H7 (cell line): ENCODE data around the gene GARIN5B. TPM values are rescaled to one million over a fixed set of nuclear protein-coding genes. Genes with fewer than 3 reads are reported as not detected.
A peak's percentile ranks its signal among the peaks of the same experiment; 100 is the strongest.

Experiments used
- DNase-seq: peaks from one replicate; pipeline ENCODE4 v3.0.0; 2012
- H3K27me3 ChIP-seq: 2 replicates; pipeline ENCODE4 v1.6.0; 2011; ENCODE audit warnings: mild to moderate bottlenecking, low read length; ENCODE audit not compliant: control insufficient read depth, insufficient read depth
- H3K36me3 ChIP-seq: replicated peaks from 2 replicates; pipeline ENCODE4 v1.5.1; 2011; ENCODE audit warnings: low read length; ENCODE audit not compliant: control insufficient read depth, insufficient read depth
- H3K4me3 ChIP-seq: 2 replicates; pipeline ENCODE4 v1.5.1; 2011; ENCODE audit warnings: low read depth, mild to moderate bottlenecking, control low read depth, low read length, moderate library complexity; ENCODE audit not compliant: insufficient read depth
- total RNA-seq: library from RNA; depleted of rRNA; stranded (reverse); fragments of >200 nt; shearing (Covaris generic); gene quantifications from 2 replicates; pipeline ENCODE4 v1.2.3, GENCODE V29; 2014

The GARIN5B gene
- total RNA-seq, 1 experiment from 2014 or later, result not detected

DNA sequence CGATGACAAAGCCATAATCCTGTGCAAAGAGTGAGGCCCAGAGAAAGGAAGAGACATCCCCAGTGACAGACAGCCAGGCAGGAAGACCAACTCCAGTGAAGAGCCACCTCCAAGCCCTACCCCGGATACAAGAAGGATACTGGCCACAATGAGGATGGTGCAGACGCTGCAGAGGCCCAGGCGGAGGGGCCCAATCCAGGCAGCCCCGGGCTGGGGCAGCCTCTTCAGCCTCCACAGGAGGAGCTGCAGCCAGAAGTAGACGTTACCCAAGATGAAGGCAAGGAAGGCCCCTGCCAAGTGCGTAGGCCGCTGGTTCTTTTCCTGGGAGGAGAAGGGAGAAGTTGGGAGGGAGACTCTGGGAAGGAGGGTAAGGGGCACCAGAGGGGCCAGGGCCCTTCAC, 46.4 kb downstream of the GARIN5B start:
- peak; percentile 65 for DNase-seq
- Histone ChIP-seq H3K36me3 (no peaks in the 10 kb centered on the region), H3K27me3 (no peaks in the 10 kb centered on the region), H3K4me3 (no peak overlapping the region)

- no peaks in the 10 kb centered on the region for H3K27me3 ChIP-seq
- no peak overlapping the region for H3K4me3 ChIP-seq
- H3K36me3 ChIP-seq, result no peaks in the 10 kb centered on the region
- DNase-seq, result no peak
These were observed 47.0 kb downstream of the GARIN5B start for GRCh38 chr19:55315956-55316525.

DNA sequence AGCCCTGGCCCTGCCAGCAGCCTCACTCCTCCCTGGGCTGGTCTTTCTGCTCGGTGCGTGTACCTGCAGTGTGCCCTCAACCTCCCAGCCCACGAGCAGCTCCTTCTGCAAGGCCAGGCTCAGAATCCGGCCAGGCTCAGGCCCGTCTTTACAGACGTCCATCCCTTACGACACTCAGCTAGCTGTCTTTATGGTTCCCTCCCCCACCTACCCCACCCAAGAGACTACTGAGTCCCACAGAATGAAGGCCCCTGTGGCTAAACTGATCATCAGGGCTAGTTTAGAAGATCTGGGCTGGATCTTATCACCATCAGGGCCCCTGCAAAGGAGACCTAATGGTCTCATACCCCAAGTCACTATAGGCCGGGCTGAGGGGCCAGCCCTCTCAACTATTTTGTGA, 48.7 kb downstream of the GARIN5B start:
- Histone ChIP-seq H3K27me3 (no peaks in the 10 kb centered on the region), H3K36me3 (peaks cover 3% of the 10 kb centered on the region; the same call in 1 of the 2 replicates), H3K4me3 (no peak overlapping the region)
- peak; percentile 35 for DNase-seq

GRCh38 chr19:55312621-55313512, 50.2 kb downstream of the GARIN5B start:
- DNase-seq, result peak; percentile 64
- Histone ChIP-seq H3K27me3 (no peaks in the 10 kb centered on the region), H3K36me3 (peaks cover 13% of the 10 kb centered on the region), H3K4me3 (no peak overlapping the region)

DNA sequence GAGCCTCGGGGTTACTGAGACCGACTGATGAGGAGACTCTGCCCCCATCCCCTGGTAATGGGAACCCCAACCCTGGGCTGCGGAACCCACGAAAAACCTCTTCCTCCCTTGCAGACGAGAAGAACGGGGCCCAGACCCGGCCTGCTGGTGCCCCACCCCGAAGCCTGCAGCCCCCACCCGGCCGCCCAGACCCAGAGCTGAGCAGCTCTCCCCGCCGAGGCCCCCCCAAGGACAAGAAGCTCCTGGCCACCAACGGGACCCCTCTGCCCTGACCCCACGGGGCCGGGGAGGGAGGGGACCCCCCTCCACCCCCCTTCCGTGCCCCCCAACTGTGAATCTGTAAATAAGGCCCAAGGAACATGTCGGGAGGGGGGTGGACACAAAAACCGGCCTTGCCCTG, 51.3 kb downstream of the GARIN5B start:
- DNase-seq, result peak; percentile 53
- peaks cover 14% of the 10 kb centered on the region for H3K36me3 ChIP-seq
- H3K4me3 ChIP-seq, result no peak overlapping the region
- H3K27me3 ChIP-seq, result no peaks in the 10 kb centered on the region

DNA sequence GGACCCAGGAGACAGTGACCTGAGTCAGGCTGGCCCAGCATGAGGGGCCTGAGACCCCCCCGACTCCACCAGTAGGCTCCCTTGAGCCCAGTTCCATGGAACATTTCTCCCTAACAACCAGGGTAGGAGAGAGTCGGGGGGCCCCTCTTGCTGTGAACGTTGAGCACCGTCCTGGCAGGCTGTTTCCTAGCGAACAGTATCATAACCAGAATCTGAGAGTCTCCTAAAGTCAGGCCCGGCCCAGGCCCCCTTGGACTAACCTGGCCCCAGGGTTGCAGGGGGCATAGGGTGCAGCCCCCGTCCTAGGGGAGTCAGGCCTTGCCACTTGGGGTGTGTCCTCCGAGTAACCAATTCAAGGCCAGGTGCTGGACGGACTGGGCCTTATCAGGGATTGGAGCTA, 51.7 kb downstream of the GARIN5B start:
- DNase-seq, result no peak
- no peak overlapping the region for H3K4me3 ChIP-seq
- H3K27me3 ChIP-seq, result no peaks in the 10 kb centered on the region
- H3K36me3 ChIP-seq, result peaks cover 16% of the 10 kb centered on the region

- Histone ChIP-seq H3K4me3 (no peak overlapping the region), H3K36me3 (peaks cover 22% of the 10 kb centered on the region)
- DNase-seq, result peak; percentile 24
These were observed 52.6 kb downstream of the GARIN5B start for GRCh38 chr19:55310498-55310897.

DNA sequence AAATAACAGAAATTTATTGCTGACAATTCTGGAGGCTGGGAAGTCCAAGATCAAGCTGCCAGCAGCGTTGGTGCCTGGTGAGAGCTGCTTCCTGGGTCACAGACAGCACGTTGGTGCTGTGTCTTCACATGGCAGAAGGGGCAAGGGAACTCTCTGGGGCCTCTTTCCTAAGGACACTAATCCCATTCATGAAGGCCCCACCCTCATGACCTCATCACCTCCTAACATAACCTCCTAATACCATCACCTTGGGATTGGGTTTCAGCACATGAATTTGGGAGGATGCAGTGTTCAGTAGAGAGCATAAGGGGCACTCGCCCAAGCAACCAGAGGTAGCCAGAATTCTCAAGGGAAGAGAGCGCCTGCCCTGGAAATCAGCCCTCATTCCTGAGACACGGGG, 53.6 kb downstream of the GARIN5B start:
- DNase-seq, result no peak
- H3K36me3 ChIP-seq, result peaks cover 22% of the 10 kb centered on the region
- H3K4me3 ChIP-seq, result no peak overlapping the region
- no peaks in the 10 kb centered on the region for H3K27me3 ChIP-seq

More at GRCh38 chr19:55310498-55310897, 52.6 kb downstream of the GARIN5B start:
- no peaks in the 10 kb centered on the region for H3K27me3 ChIP-seq

DNA sequence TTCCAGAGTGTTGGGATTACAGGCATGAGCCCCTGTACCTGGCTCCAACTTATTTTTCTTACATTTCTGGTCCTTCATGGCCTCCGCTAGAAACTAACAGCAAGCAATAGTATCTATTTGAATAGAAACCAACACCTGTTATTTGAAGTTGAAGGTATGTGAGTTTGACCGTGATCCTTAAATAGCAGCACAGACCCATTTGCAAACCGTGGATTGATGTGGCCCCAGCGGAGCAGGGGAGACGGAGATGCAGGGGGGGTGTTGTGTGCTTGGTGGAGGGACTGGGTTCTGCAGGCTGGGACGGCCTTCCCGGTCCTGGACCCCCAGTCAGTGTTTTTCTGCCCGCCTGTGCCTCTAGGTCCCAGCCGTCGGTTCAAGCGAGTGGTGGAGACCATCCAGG, 54.8 kb downstream of the GARIN5B start:
- Histone ChIP-seq H3K4me3 (no peak overlapping the region), H3K36me3 (peaks cover 25% of the 10 kb centered on the region), H3K27me3 (no peaks in the 10 kb centered on the region)
- peak; percentile 29 for DNase-seq

GRCh38 chr19:55306712-55307111, 56.3 kb downstream of the GARIN5B start:
- Histone ChIP-seq H3K27me3 (no peaks in the 10 kb centered on the region), H3K4me3 (no peak overlapping the region), H3K36me3 (peaks cover 32% of the 10 kb centered on the region)
- no peak for DNase-seq

DNA sequence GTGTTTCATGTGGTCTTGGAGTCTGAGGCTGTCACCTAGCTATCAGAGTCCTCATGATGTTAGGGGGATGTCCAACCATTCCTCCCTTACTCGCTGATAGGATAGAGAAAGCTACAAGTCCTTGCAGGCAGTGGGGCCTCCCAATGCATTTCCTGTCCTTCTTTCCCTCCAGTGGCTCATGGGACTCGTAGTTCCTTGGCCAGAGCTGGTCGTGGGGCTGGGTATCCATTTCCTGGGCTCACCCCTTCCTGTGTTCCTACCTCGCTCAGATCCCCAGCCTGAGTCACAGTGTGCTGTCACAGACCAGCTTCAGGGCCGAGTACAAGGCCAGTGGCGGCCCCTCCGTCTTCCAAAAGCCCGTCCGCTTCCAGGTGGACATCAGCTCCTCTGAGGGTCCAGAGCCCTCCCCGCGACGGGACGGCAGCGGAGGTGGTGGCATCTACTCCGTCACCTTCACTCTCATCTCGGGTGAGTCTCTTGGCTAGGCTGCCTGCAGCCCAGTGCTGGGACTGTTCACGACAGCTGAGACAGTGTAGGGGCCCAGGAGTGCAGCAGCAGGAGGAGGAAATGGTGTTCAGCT, 57.0 kb downstream of the GARIN5B start:
- no peak overlapping the region for H3K4me3 ChIP-seq
- H3K36me3 ChIP-seq, result peaks cover 32% of the 10 kb centered on the region
- peak; percentile 59 for DNase-seq
- H3K27me3 ChIP-seq, result no peaks in the 10 kb centered on the region

GRCh38 chr19:55305491-55305890, 57.6 kb downstream of the GARIN5B start:
- Histone ChIP-seq H3K4me3 (no peak overlapping the region), H3K27me3 (no peaks in the 10 kb centered on the region), H3K36me3 (peaks cover 32% of the 10 kb centered on the region)
- DNase-seq, result peak; percentile 95

- Histone ChIP-seq H3K4me3 (no peak overlapping the region), H3K27me3 (no peaks in the 10 kb centered on the region), H3K36me3 (peaks cover 31% of the 10 kb centered on the region)
- DNase-seq, result peak; percentile 90
These were observed 58.1 kb downstream of the GARIN5B start for GRCh38 chr19:55304980-55305379.
